Hematopoietic multipotent progenitor cell treated with erythropoietin and hydrocortisone succinate and interleukin-3 and kit ligand, for 6 days (in vitro differentiated cells): ENCODE results near the gene APC2.
A peak's percentile ranks its signal among the peaks of the same experiment; 100 is the strongest.

Source experiments
- DNase-seq: peaks from one replicate; pipeline ENCODE4 v3.0.0-alpha.2; 2015

APC2 gene, protein sequence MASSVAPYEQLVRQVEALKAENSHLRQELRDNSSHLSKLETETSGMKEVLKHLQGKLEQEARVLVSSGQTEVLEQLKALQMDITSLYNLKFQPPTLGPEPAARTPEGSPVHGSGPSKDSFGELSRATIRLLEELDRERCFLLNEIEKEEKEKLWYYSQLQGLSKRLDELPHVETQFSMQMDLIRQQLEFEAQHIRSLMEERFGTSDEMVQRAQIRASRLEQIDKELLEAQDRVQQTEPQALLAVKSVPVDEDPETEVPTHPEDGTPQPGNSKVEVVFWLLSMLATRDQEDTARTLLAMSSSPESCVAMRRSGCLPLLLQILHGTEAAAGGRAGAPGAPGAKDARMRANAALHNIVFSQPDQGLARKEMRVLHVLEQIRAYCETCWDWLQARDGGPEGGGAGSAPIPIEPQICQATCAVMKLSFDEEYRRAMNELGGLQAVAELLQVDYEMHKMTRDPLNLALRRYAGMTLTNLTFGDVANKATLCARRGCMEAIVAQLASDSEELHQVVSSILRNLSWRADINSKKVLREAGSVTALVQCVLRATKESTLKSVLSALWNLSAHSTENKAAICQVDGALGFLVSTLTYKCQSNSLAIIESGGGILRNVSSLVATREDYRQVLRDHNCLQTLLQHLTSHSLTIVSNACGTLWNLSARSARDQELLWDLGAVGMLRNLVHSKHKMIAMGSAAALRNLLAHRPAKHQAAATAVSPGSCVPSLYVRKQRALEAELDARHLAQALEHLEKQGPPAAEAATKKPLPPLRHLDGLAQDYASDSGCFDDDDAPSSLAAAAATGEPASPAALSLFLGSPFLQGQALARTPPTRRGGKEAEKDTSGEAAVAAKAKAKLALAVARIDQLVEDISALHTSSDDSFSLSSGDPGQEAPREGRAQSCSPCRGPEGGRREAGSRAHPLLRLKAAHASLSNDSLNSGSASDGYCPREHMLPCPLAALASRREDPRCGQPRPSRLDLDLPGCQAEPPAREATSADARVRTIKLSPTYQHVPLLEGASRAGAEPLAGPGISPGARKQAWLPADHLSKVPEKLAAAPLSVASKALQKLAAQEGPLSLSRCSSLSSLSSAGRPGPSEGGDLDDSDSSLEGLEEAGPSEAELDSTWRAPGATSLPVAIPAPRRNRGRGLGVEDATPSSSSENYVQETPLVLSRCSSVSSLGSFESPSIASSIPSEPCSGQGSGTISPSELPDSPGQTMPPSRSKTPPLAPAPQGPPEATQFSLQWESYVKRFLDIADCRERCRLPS (N-terminal part only)

DNA sequence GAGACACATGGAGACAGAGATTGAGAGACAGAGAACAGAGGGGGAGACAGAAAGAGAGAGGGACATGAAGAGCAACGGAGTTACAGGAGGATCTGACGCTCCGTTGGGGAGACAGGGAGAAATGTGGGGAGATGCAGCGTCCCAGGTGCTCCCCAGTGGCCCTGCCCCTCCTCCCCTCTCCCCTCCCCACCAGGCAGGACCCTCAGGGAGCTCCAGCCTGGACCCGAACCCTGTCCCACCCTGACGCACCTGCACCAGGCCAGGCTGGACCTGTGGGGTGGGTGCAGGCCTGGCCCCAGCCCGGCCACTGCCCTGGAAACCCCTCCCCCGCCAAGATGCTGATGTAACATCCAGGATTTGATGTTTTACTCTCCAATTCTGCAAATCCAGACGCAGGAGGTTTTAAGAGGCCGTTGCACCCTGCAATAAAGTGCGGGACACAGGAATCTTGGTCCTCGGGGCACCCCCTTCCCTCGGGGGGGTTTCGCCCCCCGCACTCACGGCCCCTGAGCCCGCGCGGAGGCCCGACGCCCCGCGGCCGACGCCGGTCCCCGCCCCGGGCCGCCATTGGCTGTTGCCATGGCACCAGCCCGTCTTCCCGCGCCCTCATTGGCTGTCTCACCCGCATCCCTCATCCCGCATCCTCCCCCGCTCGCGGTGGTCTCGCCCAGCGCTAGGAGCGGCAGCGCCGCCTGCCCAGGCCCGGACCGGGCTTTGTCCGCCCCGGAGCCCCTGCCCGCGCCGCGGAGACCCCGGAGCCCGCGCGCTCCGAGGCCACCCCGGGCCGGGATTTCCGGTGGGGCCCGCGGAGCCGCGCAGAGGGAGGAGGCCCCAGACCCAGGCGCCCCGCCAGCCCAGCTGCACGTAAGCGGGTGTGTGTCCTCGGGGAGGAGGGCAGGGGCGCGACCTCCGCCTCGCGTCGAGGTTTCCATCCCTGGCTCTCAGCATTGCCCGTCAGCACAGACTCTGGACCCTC, at the start of gene APC2:
Gene APC2, plus strand, starts transcription at position 655 of the 976 bp plus-strand sequence. CDS start 2,881 bp downstream, outside the sequence.
- DNase-seq: peak; percentile 64

DNA sequence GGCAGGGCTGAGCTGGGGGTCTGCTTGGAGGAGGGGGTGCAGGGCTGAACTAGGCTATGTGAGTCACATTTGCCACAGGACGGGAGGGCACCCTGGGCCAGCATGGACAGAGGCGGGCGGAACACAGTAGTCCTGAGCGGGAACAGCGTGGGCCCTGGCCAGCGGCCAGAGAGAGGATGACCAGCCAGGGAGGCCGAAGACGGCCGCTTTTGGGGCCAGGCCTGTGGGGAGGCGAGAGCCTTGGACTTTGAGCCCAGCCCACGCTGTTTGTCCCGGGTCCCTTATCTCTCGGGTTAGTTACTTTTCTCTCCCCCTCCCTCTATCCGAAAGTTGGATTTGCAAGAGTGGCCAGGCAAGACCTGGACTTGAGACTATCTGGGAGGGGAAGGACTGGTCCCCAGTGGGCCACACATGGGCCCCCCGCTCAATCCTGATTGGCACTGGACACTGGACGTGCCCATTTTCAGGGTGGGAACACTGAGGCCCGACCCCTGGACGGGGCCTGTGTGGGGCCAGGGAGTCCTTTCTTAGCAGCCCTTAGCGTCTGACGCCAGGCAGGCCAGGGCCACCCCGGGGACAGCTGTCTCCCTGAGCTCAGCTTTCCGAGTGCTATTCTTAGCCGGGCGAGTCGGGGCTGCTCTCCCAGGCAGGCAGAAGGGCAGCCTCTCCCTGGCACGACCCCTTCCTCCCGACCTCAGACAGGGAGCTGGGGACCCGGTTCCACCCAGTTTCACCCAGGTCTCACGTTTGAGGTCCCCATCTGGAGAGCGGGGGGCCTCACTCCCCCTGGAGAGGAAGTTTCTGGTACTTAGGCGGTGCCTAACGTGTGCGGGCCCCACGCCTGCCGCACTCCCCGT, 49.4 kb upstream of the APC2 start:
- peak; percentile 36 for DNase-seq

DNA sequence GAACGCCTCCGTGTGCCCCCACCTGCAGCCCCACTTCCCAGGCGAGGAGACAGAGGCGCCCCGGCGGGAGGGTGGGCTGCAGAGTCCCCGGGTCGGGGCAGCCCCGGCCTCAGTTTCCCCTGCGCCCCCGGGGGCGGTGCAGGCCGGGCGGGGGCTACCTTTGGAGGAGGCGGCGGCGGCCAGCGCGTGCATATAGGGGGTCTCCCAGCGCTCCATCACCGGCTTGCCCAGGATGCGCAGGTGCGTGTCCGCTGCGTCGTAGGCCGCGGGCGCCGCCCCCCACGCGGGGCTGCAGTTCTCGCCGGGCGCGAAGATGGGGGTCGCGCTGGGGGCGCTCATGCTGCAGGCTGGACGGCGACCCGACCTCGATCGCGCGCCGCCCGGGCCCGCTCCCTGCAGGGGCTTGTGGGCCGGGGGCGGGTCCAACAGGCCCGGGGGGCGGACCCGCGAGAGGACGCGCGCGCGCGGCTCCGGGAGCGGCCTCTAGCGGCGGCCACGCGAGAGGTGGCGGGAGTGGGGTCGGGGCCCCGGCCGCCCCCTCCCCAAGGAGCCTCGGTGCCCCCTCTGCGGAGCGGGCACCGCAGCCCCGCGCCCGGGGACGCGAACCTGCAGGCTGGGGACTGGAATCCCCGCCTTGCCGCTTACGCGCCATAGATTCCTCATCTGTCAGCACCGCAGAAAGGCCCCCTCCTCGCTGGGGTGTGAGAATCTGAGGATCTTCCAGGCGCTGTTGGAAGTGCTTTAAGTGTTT, 48.6 kb upstream of the APC2 start, which contains the start of gene GAMT:
Gene GAMT, minus strand, starts transcription at position 405 of the 751 bp plus-strand sequence. Its CDS starts 66 bp downstream, at position 339.
- DNase-seq: peak; percentile 58

DNA sequence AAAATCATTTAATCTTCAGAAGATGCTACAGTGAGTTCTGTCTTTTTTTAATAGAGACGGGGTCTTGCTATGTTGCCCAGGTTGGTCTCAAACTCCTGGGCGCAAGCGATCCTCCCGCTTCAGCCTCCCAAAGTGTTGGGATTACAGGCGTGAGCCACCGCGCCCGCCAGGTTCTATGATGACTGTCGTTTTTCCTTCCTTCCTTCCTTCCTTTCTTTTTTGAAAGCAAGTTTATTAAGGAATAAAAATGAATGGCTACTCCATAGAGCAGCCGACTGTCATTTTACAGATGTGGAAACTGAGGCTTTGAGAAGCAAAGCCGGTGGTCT, 48.1 kb upstream of the APC2 start:
- DNase-seq: no peak

DNA sequence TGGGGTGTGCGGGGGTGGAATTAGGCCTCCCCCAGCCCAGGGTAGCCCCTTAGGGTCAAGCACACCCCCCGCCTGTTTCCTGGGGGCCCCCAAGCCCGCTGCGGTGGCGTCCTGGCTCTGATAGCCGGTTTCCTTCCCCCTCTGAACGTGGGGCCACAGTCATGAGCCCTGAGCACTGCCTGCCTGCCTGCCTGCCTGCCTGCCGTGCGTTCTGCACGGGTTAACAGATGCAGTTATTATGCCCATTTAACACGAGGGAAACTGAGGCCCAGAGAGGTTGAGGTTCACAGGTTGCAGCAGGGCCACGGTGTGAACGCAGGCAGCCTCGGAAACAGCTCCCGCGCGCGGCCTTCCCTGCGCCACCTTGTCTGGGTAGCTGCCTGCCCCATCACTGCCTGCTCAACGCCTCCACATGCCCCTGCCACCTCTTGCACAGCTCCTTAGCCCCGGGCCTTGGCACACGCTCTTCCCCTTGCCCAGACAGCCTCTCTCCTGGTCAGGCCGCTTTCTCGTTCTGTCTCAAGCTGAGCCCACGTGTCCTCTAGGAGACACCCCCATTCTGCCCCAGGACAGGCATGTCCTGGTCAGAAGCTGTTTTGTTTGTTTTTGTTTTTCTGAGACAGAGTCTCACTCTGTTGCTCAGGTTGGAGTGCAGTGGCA, 47.4 kb upstream of the APC2 start:
- DNase-seq: peak; percentile 35

DNA sequence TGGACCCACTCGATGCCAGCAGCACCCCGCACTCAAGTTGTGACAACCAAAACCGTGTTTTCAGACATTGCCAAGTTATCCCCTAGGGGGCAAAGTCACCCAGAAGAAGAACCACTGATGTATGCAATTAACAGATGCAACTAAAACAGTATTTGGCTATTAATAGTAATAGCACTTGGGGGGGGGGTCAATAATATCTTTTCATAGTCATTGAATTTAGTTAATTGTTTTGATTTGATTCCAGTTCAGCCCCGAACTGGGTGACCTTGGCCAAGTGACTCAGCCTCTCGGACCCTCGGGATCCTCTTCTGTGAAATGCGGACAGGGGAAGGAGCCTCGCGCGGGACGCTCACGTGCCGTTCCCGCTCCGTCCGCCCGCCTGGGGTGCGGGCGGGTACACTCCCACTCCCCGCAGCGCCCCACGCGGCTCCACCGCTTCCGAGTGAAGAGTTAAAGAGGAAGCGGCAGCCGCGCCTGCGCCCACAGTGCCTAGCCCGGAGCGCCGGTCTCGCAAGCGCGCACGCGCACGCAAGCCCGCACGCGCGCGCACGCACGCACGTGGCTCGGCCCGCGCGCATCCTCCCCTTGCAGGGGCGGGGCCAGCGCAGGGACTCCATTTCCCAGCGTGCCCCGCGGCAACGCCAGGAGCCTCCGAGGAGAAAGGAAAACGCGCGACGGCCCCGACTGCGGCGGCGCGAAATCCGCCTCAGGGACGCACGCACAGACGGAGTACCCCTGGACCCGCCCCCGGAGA, 43.0 kb upstream of the APC2 start:
- DNase-seq: peak; percentile 98

DNA sequence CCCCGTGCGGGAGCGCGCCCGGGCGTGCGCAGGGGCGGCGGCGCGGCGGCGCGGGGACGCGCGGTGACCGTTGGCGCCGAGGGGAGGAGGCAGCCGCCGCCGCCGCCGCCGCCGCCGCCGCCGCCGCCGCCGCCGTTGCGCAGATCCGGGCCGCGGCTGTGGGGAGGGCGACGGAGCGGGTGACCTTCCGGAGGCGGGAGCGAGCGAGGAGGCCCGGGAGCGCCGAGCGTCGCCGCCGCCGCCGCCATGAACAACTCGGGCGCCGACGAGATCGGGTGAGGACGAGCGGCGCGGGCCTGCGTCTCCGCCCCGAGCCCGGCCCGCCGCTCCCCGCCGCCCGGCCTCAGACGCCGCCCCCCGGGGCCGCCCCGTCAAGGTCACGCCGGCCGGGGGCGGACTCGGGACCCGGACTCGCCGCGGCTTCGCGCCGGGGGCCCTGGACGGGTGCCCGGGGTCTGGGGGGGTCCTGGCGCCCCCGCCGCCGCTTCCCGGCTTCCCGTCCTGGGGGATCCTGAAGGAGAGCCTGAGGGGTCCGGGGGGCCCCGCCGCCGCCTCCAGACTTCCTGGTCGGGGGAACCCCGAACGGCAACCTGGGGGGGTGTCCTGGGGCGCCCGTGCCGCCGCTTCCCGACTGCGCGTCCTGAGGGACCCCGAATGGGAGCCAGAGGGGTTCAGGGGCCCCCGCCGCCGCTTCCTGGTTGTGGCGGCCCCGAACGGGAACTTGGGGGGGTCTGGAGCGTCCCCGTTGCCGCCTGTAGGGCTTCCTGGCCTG, 42.2 kb upstream of the APC2 start, which contains the start of gene DAZAP1:
Gene DAZAP1, plus strand, starts transcription at position 59 of the 772 bp plus-strand sequence. Its CDS starts 188 bp downstream, at position 247.
- peak; percentile 32 for DNase-seq

DNA sequence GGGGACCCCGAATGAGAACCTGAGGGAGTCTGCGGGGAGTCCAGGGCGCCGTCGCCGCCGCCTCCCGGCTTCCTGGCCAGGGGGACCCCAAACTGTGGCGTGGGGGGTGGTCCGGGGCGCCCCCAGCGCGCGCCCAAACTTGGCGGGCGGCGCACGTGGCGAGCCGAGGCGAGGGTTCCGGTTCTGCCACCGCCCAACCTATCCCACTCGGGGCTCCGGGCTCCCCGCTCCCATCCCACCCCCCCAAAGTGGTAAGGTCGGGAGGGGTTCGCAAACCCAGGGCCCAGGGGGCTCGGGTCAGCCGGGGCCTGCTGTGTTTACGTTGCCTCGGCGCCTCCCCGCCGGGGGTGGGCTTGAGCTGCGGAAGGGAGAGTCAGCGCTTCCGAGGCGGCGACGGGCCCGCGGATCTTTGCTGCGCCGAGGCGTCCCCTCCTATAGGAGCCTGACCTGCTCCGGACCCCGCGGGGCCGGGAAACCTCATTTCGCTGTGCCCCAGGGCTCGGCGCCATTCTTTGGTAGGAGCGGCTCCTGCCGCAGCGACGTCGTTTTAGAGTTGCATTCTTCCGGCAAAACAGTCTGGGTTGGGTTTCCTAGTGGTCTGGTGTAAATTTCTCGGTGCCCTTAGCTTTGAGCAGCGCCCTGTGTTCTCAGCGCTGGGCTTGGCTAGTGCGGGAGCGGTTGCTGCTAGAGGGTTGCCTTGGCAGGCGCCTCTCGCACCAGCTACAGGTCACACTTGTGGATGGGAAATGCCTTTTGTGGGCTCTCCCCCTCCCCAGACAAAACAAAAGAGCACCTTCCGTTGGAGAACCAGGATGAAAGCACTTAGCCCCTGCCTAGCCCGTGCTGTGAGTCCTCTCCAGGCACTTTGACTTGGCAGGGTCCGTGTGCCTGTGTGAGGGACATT, 41.4 kb upstream of the APC2 start:
- peak; percentile 67 for DNase-seq

DNA sequence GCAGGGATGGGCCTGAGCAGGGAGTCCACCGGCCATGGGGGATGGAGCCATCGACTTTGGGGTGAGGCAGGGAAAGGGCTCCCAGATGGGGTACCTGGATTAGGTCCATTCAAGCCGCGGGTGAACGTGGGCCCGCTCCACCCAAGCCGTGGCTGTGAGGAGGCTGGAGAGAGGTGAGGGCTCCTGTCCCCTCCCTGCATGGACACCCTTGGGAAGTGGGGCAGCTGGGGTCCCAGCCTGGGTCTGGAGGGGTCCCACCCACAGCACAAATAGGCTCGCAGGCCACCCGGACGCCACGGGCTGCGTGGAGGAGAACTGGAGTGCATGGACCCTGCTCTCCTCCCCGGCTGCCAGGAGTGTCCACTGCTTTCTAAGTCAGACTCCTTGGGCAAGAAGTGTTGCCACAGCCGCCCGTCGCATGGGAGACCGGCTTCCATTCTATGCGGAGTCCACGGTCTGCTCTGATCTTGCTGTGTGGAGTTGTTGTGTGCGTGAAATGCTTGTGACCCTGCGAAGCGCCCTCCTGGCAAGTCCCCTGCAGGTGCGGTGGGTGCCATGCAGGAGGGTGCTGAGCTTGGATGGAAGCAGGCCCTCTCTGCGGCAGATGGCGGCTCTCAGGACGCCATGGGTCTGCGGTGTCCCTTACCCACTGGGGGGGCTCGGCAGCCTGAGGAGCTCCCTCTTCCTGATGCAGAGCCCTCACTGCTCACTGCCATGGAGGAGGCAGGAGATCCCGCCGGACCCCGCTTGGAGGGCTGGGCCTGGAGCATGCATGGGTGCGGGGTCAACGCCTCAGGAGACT, 40.5 kb upstream of the APC2 start:
- no peak for DNase-seq

DNA sequence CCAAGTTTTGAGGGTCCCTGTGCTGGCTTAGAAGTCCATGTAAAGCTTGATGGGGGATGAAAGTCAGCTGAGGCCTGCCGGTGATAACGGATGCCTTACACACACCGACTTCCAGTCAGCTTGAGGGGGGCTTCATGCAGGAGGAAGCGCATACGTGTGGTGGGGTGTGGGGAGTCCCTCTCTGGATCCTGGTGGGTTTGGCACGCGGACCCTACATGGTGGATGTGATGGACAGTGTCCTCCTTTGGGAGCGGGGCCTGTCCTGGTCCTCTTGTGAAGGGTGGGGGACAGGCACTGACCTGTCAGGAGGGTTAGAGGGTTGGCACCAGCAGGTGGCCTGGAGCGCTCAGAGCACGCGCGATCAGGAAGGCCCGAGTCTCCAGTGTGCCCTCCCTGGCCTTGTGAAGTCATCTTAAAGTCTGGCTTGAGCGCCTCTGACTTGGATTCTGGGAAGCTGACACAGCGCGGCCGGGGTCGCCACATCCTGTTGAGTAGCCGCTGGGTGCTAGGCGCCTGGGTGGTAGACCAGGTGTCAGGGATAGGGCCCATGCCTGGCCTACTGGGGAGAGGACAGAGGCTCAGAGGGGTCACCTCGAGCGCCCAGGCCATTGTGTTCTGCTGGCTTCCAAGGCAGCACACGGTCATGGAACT, 39.7 kb upstream of the APC2 start:
- DNase-seq: no peak

DNA sequence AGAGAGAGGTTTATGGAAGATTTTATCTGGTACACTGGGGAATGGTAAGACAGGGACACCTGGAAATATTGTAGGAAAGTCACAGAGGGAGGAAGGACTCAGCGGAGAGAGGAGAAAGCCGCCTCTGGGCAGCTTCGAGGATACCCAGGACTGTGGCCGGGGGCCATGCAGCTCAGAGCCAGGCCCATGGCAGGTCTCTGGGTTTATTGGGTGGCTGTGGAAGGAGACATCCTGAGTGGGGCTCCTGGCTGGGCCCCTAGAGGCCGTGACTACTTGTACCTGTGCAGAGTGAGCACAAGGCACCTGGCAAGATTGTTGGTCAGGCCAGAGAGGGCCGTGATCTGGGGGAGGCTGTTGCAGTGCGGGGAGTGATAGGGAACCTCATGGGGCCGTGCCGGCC, 39.1 kb upstream of the APC2 start:
- no peak for DNase-seq

DNA sequence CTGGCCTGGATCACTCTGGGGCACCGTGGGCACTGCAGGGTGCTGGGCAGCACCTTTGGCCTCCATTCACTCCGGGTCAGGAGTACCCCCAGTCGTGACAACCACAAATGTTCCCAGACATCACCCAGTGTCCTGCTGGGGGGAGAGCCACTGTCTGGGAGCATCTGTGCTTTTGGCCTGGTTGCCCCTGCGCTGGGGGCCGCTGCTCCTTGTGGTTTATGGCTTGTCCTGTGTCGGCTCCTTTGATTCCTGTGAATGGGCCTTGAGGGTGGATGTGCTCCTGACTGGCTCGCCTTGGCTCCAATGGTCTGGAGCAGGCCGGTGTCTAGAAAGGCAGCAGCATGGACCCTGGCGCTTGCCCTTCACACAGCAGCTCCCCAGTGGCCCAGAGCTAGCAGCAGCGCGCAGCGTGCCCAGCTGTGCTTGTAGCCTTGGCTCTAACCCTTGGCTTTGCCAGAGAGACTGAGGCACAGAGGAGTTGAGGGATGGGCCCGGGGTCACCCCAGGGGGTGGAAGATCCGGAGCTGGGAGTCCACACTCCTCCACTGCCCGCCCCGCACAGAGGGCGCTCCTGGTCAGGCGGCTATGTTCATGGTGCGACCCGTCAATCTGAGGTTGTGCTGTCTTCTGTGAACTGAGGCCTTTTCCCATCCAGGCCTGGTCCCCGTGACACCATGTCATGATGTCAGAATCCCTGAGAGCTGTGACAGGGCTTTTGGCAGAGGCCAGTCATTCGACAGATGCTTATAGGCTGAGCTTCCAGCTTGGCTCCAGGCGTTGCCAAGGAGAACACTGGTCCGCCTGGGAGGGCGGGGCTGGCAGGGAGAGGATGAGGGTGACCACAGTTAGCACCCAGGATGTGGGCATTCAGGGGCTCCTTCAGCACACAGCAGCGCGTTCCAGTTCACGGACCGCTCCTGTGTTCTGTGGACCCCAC, 38.4 kb upstream of the APC2 start:
- peak; percentile 48 for DNase-seq

DNA sequence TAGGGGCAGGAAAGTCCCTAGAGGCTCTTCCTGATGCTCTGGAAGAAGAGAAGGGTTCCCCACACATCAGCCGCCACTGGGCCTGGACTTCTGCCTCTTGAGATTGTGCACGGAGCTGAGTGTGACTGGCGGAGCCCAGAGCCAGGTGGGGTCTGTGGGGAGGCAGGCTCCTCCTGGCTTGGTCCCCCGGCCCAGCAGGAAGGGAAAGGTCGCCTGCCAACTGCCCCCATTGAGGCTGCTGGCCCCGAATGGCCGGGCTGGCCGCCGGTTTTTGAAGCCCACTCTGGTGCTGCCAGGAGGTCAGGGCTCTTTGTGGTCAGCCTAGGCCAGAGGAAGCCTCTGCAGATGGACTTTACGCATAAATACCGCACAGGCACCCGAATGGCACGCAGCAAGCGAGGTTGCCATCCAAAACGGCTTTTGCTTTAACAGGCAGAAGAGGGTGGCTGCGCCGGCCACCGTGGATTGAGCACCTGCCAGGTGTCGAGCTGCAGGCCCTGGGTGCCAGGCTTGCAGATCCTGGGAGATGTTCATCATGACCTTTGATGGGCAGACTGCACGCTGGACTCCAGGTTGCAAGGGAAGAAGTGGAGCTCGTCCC, 37.5 kb upstream of the APC2 start:
- DNase-seq: no peak
